AG04450 (cell line): ENCODE results near the gene TMEM156. TPM values are rescaled to one million over a fixed set of nuclear protein-coding genes. Genes with fewer than 3 reads are reported as not detected.
"Not testable (repeated sequence)": the region's sequence is repeated elsewhere in the genome, so short reads cannot be mapped to it uniquely, and the experiment has no call there.

Experiments used
- CTCF ChIA-PET: fragments of 300-600, 350-600 bp; formaldehyde crosslinking; extraction: SDS; loops from one replicate; lab custom pipeline; 2022; ENCODE audit warnings: antibody characterized with exemption, inconsistent platforms; lab: Charles Lee
- POLR2A ChIA-PET: fragments of 350-600 bp; formaldehyde crosslinking; extraction: SDS; loops from one replicate; lab custom pipeline; 2021; ENCODE audit warnings: antibody characterized with exemption, inconsistent platforms; lab: Yijun Ruan, JAX
- DNase-seq: peaks from one replicate; pipeline ENCODE4 v3.0.0-alpha.2; 2011; ENCODE audit warnings: low read depth, low spot score
- H3K27ac ChIP-seq: one replicate; pipeline ENCODE4 v1.5.1; 2012; ENCODE audit warnings: low read depth, low read length, control low read depth
- H3K27me3 ChIP-seq: one replicate; pipeline ENCODE4 v1.6.0; 2012; ENCODE audit warnings: low read length; ENCODE audit not compliant: control insufficient read depth, insufficient read depth
- H3K4me3 ChIP-seq: 2 replicates; pipeline ENCODE4 v1.5.1; 2011; ENCODE audit warnings: mild to moderate bottlenecking, low read depth, low read length, control low read depth
- H3K9me3 ChIP-seq: 2 replicates; pipeline ENCODE4 v1.5.1; 2012; ENCODE audit warnings: low read length; ENCODE audit not compliant: control insufficient read depth, insufficient read depth
- CTCF ChIP-seq: IDR thresholded peaks from 2 replicates; pipeline ENCODE4 v1.5.1; 2011; ENCODE audit warnings: low read depth, low read length, control low read depth, inconsistent platforms
- polyA plus RNA-seq: library from polyadenylated mRNA; depleted of rRNA; stranded (reverse); fragments of >200 nt; gene quantifications from 2 replicates; pipeline ENCODE4 v1.2.3, GENCODE V29; 2011

The TMEM156 gene
- polyA plus RNA-seq, 1 experiment = 2.3 TPM

GRCh38 chr4:39014028-39014427 is 18.2 kb downstream of the TMEM156 start:
- Histone ChIP-seq H3K4me3 (no peak overlapping the region), H3K27ac (no peak overlapping the region), H3K9me3 (no peaks in the 10 kb centered on the region), H3K27me3 (no peaks in the 10 kb centered on the region)
- TF ChIP-seq CTCF = no peak
- CTCF ChIA-PET = no interaction called here
- POLR2A ChIA-PET = no interaction called here
- DNase-seq = no peak

GRCh38 chr4:39004758-39005157 is 27.5 kb downstream of the TMEM156 start:
- CTCF ChIA-PET = interaction anchor here (0.6 kb wide), 1 partner anchor 25 kb away, joined by 3 read pairs; no protein-coding TSS in a partner anchor
- POLR2A ChIA-PET = no interaction called here
- no peak overlapping the region for H3K4me3 ChIP-seq

GRCh38 chr4:39002058-39002457 is 30.2 kb downstream of the TMEM156 start:
- DNase-seq, POLR2A ChIA-PET, H3K27me3 ChIP-seq, H3K27ac ChIP-seq, H3K4me3 ChIP-seq, H3K9me3 ChIP-seq, CTCF ChIA-PET: not testable (repeated sequence)

More at GRCh38 chr4:39004758-39005157, 27.5 kb downstream of the TMEM156 start:
- no peak for DNase-seq
- Histone ChIP-seq H3K27me3 (no peaks in the 10 kb centered on the region), H3K9me3 (no peaks in the 10 kb centered on the region), H3K27ac (no peak overlapping the region)
- TF ChIP-seq CTCF = no peak

GRCh38 chr4:38995660-38996005 is 36.6 kb downstream of the TMEM156 start:
- Histone ChIP-seq H3K9me3 (no peaks in the 10 kb centered on the region), H3K4me3 (no peak overlapping the region), H3K27me3 (no peaks in the 10 kb centered on the region), H3K27ac (no peak overlapping the region)
- ChIA-PET POLR2A (no interaction called here), CTCF (no interaction called here)
- DNase-seq = no peak
- no peak for TF ChIP-seq CTCF

- no peak overlapping the region for H3K4me3 ChIP-seq
- H3K9me3 ChIP-seq = no peaks in the 10 kb centered on the region
- DNase-seq = no peak
- no peak overlapping the region for H3K27ac ChIP-seq
- POLR2A ChIA-PET = no interaction called here
- no peaks in the 10 kb centered on the region for H3K27me3 ChIP-seq
- CTCF ChIA-PET = interaction anchor here (1.3 kb wide), 1 partner anchor 13 kb away, joined by 3 read pairs; no protein-coding TSS in a partner anchor
- no peak for TF ChIP-seq CTCF
These were observed 38.1 kb downstream of the TMEM156 start for GRCh38 chr4:38994135-38994534.

- H3K9me3 ChIP-seq = no peaks in the 10 kb centered on the region
- H3K4me3 ChIP-seq = no peak overlapping the region
- no peaks in the 10 kb centered on the region for H3K27me3 ChIP-seq
- H3K27ac ChIP-seq = no peak overlapping the region
- CTCF ChIA-PET = interaction anchor here (1.3 kb wide), 1 partner anchor 13 kb away, joined by 3 read pairs; no protein-coding TSS in a partner anchor
- DNase-seq = no peak
- POLR2A ChIA-PET = no interaction called here
- TF ChIP-seq CTCF = peak; percentile 27; the same call in 1 of the 2 replicates
These were observed 38.5 kb downstream of the TMEM156 start for GRCh38 chr4:38993683-38994082.
